ENCODE data around the gene AGAP3.

AGAP3 gene

DNA sequence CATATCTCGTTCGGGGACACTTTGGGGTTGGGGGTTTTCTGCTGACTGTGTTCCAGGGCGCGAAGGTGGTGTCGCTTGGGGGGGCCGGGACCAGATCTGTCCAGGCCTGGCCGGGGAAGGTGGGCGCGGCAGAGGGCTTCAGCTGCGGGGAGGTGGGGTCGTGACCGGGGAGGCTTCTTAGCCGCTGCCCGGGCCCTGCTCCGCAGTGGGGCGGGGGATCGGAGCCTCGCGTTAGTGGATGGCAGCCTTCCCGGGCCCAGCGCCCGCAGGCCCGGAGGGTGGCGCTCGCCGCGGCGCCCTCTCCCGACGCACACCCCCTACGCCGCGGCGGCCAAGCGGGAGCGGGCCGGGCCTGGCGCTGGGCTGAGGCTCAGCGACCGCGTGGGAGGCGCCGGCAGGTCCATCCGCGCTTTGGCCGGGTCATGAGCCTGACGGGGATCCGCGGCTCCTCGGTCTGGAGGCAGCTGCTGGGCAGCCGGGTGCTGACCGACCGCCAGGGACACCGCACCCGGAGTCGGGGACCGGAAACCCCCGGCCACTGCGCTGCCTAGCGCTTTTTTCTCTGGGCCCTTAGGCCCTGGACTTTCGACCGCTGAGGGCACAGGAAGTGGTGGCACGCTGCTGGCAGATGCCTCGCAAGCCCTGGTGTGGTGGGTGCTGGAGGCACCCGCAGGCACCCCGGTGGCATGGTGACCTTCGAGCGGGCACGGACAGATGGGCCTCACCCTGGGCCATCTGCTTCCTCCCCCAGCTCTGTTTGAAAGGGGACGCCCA is 1.2 kb downstream of the AGAP3 start:
- in situ Hi-C loops (cut with HindIII; ENCODE audit: low sequenced_read_pairs): no loop called here

DNA sequence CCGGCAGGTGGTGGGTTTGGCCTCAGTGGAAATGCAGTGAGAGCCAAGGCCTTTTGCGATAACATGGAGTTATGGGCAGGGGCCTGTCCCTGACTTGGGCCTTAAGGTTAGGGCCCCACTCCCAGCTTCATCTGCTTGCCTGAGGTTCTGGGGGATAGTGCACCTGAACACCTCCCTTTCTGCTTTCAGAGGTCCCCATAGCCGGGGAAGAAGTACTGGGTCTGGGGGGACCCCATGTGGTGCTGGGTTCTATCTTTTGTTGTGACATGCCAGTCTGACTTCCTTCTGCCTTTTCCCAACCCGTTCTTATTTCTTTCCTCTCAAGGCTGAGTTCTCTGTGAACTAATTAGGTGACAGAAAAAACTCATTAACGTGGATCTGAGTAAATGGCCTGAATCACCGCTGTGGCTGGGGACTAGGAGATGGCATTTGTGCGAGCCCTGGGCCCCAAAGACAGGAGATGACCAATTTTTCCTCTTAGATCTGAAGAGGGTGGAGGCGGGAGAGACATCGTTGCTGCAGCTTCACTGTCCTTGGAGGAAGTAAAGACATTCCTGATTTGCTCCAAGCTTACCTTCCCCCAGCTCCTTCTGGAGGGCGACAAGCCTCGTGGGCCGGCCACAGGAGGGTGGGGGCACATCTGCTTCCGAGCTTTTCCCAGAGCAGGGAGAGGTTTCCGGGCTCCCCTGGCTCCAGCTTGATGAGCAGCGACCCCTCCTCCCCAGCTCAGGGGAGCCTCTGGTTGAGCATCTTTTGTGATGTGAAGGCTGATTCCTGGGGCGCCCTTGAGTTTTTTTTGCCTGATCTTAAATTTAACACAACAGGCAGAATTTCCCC is 2.0 kb downstream of the AGAP3 start:
- in situ Hi-C loops (cut with HindIII; ENCODE audit: low sequenced_read_pairs): no loop called here

DNA sequence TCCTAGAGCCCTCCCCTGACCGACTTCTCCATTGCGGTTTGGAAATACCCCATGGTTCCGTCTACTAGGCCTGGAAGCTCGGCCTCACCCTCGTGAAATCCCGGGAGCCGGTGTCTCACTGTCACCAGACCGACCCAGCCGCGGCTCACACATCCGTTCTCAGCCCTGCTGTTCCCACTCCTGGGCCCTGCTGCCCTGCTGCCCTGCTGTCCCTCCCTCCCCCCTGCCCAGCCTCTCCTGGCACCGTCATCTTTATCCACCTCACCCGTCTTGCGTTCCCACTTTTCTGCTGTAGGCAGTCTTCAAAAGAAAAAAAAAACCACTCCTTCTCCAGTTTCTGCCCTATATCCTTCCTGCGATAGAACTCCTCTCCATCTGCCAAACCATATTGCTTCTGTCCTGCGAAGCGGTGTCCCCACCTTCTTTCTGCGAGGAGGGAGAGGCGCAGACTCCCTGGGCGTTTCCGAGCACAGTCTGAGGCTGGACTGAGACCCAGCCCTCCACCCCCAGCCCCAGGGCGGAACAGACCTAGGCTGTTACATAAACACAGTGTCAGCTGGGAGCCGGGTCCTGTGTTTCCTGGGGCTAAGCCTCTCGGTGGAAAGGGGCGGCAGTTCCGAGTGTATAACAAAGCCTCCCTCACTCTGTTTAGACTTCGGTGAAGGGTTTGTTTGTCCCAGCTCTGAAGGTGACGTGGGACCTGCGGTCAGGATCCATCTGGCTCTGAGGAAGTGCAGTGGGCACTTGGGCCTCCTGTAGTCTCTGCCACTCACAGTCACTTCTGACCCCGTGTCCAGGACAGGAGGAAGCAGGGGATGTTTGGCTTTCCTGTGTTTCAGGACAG is 2.8 kb downstream of the AGAP3 start:
- in situ Hi-C loops (cut with HindIII; ENCODE audit: low sequenced_read_pairs): no loop called here

DNA sequence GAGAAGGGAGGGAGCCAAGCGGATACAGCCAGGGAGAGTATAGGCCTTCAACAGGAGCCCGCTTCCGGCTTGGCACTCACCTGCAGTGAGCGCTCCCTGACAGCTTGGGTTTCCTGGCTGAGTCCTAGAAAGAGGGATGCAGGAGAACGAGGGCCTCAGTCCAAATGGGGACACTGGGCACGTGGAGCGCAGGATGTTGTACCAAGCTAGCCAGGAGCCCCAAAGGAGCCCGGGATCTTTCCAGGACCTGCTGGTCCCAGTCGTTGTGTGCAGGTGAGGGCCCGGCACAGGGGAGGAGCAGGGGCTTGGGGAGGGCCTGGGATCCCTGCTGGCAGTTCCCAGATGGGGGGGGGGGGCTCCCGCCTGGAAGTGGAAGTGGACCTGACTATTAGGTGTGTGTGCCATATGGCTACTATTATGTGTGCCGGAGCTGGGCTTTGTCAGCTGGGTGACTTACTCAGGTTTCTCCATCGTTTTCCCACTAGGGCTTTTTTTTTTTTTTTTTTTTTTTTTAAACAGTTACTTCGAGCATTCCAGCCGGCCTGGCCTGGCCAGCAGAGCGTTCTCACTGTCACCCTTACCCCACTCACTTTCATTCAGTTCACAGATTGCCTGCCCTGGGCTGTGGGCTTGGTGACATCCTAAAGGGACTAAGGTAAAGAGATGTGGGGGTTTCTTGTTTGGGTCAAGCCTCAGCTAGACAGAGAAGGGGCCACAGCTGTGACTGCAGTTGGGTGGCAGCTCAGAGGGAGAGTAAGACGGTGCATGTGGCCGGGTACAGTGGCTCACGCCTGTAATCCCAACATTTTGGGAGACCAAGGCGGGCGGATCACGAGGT is 3.8 kb downstream of the AGAP3 start:
- in situ Hi-C loops (cut with HindIII; ENCODE audit: low sequenced_read_pairs): no loop called here

DNA sequence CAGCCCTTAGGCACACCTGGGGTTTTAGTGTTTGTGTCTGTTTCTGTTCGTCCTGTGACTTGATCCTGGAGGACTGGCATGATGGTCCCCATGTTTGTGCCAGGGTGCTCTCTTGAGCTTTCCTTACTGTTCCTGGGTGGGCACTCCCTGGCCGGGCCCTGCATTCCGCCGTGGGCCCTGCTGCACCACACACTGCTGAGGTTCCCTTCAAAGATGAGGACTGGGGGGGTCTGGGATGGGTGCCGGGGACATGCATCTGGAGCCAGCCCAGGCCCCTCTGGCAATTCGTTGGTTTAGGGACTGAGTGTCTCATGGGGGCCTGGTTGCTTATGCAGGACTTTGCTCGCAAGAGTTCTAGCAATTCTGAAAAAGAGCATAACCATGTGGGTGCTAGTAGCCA is 4.7 kb downstream of the AGAP3 start:
- in situ Hi-C loops (cut with HindIII; ENCODE audit: low sequenced_read_pairs): no loop called here

DNA sequence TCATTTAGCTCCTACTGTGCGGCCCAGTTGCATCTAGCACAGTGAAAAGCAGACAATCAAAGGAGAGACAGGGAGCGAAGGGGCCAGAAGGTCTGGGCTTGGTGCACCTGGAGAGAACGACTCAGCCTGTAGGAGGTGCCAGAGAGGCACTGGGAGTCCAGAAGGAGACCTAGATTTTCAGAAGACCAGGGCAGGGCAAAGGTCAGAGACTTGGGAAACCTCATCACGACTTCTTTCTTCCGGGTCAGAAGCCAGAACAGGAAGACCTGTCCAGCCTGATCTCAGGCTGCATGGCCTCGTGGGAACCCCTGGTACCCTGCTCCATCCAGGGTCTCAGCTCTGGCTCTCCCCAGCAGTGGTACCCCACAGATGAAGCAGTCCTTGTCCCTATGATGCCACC is 5.2 kb downstream of the AGAP3 start:
- in situ Hi-C loops (cut with HindIII; ENCODE audit: low sequenced_read_pairs): no loop called here

DNA sequence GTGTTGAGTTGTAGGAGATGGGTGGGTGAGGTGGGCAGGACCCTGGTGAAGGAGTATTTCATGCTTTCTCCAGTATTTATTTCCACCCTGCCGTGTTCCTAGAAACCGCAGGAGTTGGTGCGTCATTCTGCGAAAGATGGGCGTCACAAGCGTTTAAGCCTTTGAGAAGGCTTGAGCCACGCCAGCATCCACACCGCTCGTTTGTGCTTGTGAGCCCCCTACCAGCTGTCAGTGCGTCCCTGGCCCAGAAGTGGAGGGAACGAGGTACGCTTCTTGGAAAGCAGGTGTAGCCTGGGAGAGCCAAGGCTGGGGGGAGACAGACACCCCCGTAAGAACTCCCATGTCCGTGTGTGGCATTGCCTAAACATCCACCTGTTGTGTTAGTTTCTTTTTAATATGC is 5.7 kb downstream of the AGAP3 start:
- in situ Hi-C loops (cut with HindIII; ENCODE audit: low sequenced_read_pairs): no loop called here

DNA sequence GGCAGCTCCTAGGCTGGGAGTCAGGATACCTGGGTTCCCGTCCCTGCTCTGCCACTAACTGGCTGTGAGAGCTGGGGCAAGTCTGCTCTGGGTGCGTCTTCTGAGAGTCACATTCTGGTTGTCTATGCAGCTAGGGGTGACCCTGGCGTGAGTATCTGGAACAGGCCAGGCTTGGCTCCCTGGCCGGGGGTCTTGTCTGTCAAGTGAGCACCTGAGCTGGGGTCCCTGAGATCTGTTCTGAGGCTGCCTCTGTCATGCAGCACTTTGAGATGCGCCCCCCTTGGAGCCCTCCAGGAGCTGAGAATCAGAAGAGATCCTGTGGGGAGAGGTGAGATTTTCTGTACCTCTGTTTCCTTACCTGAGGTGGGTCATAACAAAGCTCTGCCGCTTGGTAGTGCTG is 7.5 kb downstream of the AGAP3 start:
- in situ Hi-C loops (cut with HindIII; ENCODE audit: low sequenced_read_pairs): no loop called here

DNA sequence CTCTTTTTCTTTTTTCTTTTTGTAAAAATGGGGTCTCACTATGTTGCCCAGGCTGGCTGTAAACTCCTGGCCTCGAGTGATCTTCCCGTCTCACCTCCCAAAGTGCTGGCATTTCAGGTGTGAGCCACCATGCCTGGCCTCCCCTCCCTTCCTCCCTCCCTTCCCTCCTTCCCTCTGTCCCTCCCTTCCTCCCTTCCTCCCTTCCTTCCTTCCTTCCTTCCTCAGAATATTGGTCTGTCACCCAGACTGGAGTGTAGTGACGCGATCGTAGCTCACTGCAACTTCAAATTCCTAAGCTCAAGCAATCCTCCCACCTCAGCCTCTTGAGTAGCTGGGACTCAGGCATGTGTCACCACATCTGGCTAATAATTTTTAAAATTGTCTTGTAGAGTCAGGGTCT is 8.4 kb downstream of the AGAP3 start:
- in situ Hi-C loops (cut with HindIII; ENCODE audit: low sequenced_read_pairs): no loop called here

DNA sequence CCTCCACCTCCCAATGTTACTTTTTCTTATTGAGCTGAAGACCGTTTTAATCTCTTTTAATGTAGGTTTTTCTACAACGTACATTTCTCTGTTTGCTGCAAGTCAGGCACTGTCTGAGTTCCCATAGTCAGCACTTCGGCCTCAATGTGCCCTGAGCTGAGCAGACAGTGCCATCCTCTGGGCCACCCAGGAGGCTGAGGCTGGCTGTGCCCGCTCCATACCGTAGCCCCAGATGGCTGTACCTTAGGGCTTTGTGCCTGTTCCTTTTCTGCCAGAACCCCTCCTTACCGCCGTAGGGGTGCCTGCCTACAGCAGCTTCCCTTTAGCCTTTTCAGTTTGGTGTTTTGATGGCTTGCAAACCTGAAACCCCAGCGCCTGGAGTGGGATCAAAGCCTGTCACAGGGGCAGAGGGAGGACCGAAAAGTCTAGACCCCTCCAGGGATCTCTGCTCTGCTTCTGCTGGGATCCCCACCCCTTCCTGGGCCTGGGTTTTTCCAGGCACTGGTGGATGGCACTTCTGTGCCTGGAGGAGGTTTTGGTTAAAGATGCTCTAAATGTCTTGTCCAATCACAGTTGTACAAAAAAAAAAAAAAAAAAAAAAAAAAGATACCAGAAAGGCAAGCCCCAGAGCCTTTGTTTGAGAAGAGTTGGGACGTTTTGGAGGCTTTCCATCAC is 9.0 kb downstream of the AGAP3 start:
- in situ Hi-C loops (cut with HindIII; ENCODE audit: low sequenced_read_pairs): no loop called here

DNA sequence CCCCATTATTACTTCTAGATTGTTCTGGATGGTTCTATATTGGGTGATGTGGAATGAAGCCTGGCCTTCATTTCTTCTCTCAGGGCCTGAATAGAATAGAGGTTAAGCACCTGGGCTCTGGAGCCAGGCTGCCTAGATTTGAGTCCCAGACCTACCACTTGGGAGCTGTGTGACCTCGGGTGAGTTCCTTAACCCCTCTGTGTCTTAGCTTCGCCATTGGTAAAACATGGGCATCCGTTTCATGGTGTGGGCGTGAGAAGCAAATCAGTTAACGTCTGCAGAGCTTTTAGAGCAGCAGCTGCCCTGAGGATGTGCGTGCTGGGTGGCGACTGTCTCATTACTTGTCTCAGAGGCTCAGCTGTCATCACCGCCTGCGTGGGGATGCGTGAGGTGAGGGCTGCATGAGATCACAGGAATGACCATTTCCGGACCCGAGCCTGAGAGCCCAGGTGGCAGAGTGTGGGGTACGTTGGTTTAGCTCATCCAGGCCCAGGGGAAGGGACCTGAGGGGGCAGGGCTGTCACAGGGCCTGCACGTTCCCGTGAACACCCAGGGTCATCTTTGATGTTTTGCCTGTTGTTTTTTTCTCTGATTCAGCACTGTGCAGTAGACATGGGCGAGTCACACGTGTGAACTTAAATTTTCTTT is 9.7 kb downstream of the AGAP3 start:
- in situ Hi-C loops (cut with HindIII; ENCODE audit: low sequenced_read_pairs): no loop called here

DNA sequence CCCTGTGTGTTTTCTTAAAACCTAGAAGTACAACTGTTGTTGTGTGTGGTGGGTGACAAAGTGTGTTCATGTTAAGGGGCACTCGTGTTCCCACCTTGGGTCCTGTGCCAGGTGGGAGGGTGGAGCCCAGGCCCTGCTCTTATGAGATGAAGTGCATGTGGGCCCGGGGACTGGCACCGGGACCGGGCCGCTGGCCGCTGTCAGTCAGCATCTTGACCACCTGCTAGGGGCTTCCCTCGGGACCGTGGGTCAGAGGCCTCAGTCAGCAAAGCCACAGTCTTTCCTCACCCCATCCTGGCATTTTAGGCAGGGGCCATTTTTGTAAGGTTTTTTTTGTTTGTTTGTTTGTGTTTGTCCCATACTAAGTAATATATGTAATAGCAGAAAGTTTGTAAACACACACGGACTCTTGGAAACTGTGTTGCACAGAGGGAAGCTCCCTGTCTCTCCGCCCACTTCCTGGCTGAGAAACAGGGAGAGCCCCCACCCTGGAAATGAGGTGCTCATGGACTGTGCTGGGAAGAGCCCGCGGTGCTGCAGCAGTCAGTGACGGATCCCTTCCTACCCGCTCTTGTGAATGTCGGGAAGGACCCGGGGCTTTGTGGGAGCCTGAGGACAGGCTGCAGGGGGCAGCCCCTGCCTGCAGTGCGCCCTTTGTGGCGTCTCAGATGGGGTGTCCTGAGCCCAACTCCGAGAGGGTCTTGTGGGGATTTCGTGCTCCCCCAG is 13.4 kb downstream of the AGAP3 start:
- in situ Hi-C loops (cut with HindIII; ENCODE audit: low sequenced_read_pairs): no loop called here

DNA sequence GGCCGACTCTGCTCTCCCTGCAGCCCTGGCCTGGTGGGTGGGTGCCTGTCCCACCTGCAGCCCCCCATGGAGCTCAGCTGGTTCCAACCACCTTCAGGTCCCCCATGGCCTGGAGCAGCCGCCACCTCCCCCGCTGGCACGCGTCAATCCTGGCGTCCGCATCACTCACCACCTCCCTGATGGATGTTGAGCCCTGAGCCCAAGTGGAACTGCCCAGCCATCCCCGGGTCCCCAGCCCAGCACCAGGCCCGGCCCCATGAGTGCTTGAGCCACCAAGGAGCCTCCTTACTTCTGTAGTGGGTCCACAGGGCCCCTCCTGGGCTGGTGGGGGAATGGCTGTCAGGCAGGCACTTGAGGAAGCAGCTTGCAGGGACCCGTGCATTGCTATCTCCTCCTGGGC is 14.6 kb downstream of the AGAP3 start:
- in situ Hi-C loops (cut with HindIII; ENCODE audit: low sequenced_read_pairs): no loop called here

DNA sequence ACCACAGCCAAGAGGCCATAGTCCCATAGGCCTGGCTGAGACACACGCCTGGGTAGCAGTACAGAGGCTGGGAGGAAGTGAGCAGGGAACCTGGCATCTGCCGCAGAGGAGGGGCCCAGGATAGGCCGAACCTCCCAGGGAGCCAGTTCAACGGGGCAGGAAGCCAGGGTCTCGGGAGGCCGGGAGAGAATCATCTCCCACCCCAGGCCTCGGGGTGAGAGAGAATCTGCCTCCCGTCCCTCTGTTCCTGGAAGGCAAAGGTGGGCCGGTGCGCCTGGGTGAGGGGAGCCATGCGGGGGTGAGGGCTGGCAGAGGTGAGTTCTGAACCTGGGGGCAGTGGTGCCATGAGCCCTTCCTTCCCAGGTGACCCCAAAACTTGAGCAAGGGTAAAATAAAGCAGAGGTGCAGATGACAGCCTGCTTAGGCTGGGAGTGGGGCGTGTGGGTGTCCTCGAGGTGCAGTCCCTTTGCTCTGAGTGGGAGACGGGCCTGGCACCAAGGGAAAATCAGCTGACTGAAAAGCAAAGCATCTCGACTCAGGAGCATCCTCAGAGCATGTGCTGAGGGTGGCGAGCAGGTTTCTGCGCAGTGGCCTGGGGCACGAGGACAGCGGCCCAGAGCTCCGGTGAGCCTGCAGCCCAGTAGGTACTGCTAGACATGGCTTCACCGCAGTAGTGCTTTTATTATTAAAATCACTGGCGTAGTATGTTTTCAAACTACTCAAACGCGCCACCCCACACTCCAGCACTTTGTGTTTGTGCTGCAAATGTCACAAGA is 15.5 kb downstream of the AGAP3 start:
- in situ Hi-C loops (cut with HindIII; ENCODE audit: low sequenced_read_pairs): no loop called here

DNA sequence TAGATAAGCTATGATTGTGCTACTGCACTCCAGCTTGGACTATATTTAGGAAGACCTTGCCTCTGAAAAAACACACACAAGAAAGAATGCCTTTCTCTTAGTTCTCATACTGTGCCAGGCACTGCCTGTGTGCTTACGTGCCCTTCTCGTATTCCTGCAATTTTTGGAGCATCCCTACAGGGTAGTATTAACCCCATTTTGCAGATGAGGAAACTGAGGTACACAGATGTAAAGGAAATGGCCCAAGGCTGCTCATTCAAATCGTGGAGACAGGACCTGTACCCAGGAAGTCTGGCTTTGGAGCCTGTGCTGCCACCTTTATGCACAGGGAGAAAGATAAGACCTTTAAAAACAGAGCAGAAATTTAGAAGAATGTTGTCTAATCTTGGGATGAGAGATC is 16.7 kb downstream of the AGAP3 start:
- in situ Hi-C loops (cut with HindIII; ENCODE audit: low sequenced_read_pairs): no loop called here

DNA sequence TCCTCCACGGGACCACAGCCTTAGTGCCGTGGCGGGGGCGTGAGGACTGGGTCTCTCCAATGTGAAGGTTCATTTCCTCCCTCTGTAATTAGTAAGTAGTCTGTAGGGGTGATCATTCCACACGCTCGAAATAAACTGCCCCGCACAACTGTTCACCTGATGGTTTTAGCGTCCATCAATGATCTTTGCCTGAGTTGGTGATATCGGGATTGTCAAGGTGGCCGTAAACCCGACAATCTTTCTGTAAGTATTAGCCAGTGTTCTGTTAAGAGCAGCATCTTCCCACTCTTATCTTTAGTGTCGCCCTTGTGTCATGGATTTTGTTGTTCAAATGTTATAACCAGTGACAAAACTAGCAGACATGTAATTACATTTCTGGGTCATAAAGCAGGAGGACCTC is 17.7 kb downstream of the AGAP3 start:
- in situ Hi-C loops (cut with HindIII; ENCODE audit: low sequenced_read_pairs): no loop called here

DNA sequence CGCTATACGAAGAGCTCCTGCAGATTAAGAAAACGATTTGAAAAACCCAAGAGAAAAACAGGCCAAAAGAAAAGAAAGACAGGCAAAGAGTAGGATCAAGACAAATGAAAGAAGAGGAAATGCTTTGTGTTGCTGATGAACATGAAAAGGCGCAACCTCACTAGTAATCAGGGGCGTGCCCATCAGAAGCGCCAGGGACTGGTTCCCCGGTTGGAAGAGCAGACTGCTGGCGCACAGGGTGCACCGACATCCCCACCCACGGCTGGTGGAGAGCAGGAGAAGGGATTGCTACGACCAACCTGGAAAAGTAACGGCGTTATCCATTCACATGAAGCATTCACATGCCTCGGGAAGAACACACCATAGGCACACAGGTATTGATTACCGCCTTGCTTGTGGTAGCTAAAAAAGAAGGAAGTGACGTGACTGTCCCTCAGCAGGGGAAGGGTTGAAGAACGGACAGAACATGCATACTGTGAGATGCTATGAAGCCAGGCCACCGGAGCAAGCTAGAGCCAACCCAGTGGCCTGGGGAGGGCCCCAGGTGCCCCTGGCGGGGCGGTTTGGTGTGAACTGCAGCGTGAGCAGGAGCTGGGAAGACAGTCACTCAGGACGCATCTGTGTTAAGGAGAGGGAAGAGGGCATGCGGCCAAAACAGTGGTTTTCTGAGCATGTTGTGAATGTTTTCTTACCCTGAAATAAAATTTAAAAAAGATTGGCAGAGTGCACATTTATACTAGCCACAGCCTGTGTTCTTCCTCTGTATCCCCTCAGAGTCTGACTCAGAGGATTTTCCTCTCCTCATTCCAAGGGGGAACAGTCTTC is 18.3 kb downstream of the AGAP3 start:
- in situ Hi-C loops (cut with HindIII; ENCODE audit: low sequenced_read_pairs): no loop called here
